Activated CD4-positive, alpha-beta T cell treated with anti-CD3 and anti-CD28 coated beads, Interleukin-2, amount 10 ng/mL, durations not matched to agents 7 days and 5 days (primary cell): Measurements from ENCODE around the gene TRIM65. TPM values are rescaled to one million over a fixed set of nuclear protein-coding genes. Genes with fewer than 3 reads are reported as not detected.

Source experiments
- CTCF ChIA-PET: fragments of 350-600 bp; sonication (Branson Sonifier 250); formaldehyde crosslinking; loops from one replicate; lab custom pipeline; 2021; ENCODE audit warnings: antibody characterized with exemption; lab: Charles Lee
- POLR2A ChIA-PET: fragments of 350-600 bp; sonication (Branson Sonifier 250); formaldehyde crosslinking; loops from one replicate; lab custom pipeline; 2021; ENCODE audit warnings: antibody characterized with exemption; lab: Charles Lee
- DNase-seq: peaks from one replicate; pipeline ENCODE4 v3.0.0-alpha.2; 2020
- H3K27ac Mint-ChIP-seq: one replicate; pipeline ENCODE4 v1.8.0; 2021; ENCODE audit warnings: mild to moderate bottlenecking, moderate library complexity, mixed read lengths
- H3K27me3 Mint-ChIP-seq: one replicate; pipeline ENCODE4 v1.8.0; 2021; ENCODE audit warnings: mixed read lengths
- H3K36me3 Mint-ChIP-seq: one replicate; pipeline ENCODE4 v1.8.0; 2021; ENCODE audit warnings: low read depth, mixed read lengths
- H3K4me1 Mint-ChIP-seq: one replicate; pipeline ENCODE4 v1.8.0; 2021; ENCODE audit warnings: mixed read lengths
- H3K4me3 Mint-ChIP-seq: one replicate; pipeline ENCODE4 v1.8.0; 2021; ENCODE audit warnings: mild to moderate bottlenecking, moderate library complexity, mixed read lengths
- H3K9me3 Mint-ChIP-seq: one replicate; pipeline ENCODE4 v1.8.0; 2021; ENCODE audit warnings: mixed read lengths
- total RNA-seq, 2 experiments: library from RNA; stranded (reverse); gene quantifications; one replicate each; pipeline ENCODE4 v1.2.3, GENCODE V29; 2021

Gene TRIM65
- 10 to 100 TPM; 26.5 to 28.7 TPM for total RNA-seq

- H3K9me3 Mint-ChIP-seq = no peaks in the 10 kb centered on the region
- H3K36me3 Mint-ChIP-seq = peaks cover 9% of the 10 kb centered on the region
- H3K4me1 Mint-ChIP-seq = peaks cover 25% of the 10 kb centered on the region
- peak; percentile 69 for DNase-seq
- no peaks in the 10 kb centered on the region for H3K27me3 Mint-ChIP-seq
- H3K4me3 Mint-ChIP-seq = peak within 1 kb of the TSS; percentile 74
- ChIA-PET CTCF (interaction anchor here (0.5 to 4.1 kb wide), 23 partner anchors 9 to 501 kb away, joined by 3 to 17 read pairs (median 4); partner anchors contain the start of genes TRIM47 and WBP2), POLR2A (interaction anchor here (0.7 to 1.1 kb wide), 3 partner anchors 53 to 67 kb away, joined by 3 read pairs; partner anchors contain the start of gene UNC13D)
- H3K27ac Mint-ChIP-seq = peak within 1 kb of the TSS; percentile 88
Observed at GRCh38 chr17:75896415-75897159, at the start of gene TRIM65. TRIM65 (minus strand) TSS chr17:75896951; CDS start chr17:75896937, 14 bp downstream.

- DNase-seq = no peak
- H3K36me3 Mint-ChIP-seq = peaks cover 16% of the 10 kb centered on the region
- no peaks in the 10 kb centered on the region for H3K27me3 Mint-ChIP-seq
- H3K4me3 Mint-ChIP-seq = no peak overlapping the region
- ChIA-PET CTCF (interaction anchor here (0.7 kb wide), 1 partner anchor 335 kb away, joined by 3 read pairs; no protein-coding TSS in a partner anchor), POLR2A (no interaction called here)
- H3K4me1 Mint-ChIP-seq = peaks cover 16% of the 10 kb centered on the region
- H3K27ac Mint-ChIP-seq = no peak overlapping the region
- H3K9me3 Mint-ChIP-seq = no peaks in the 10 kb centered on the region
Observed at GRCh38 chr17:75945211-75945610, 48.5 kb upstream of the TRIM65 start.

- H3K27me3 Mint-ChIP-seq = no peaks in the 10 kb centered on the region
- no peaks in the 10 kb centered on the region for H3K9me3 Mint-ChIP-seq
- ChIA-PET CTCF (no interaction called here), POLR2A (no interaction called here)
- no peak for DNase-seq
- H3K4me1 Mint-ChIP-seq = peaks cover 18% of the 10 kb centered on the region
- H3K36me3 Mint-ChIP-seq = peaks cover 7% of the 10 kb centered on the region
- H3K4me3 Mint-ChIP-seq = no peak overlapping the region
- no peak overlapping the region for H3K27ac Mint-ChIP-seq
Observed at GRCh38 chr17:75943491-75943890, 46.7 kb upstream of the TRIM65 start.

- Mint-ChIP-seq H3K4me1 (peaks cover 18% of the 10 kb centered on the region), H3K27me3 (no peaks in the 10 kb centered on the region), H3K27ac (peak overlapping the region; percentile 41), H3K4me3 (no peak overlapping the region), H3K9me3 (no peaks in the 10 kb centered on the region), H3K36me3 (peaks cover 7% of the 10 kb centered on the region)
- no peak for DNase-seq
- ChIA-PET POLR2A (no interaction called here), CTCF (no interaction called here)
Observed at GRCh38 chr17:75942473-75942872, 45.7 kb upstream of the TRIM65 start.

- H3K4me1 Mint-ChIP-seq = peaks cover 18% of the 10 kb centered on the region
- peak overlapping the region; percentile 50 for H3K27ac Mint-ChIP-seq
- peaks cover 3% of the 10 kb centered on the region for H3K36me3 Mint-ChIP-seq
- DNase-seq = no peak
- peak overlapping the region; percentile 92 for H3K4me3 Mint-ChIP-seq
- ChIA-PET POLR2A (no interaction called here), CTCF (interaction anchor here (0.7 to 1.3 kb wide), 5 partner anchors 11 to 59 kb away, joined by 3 to 5 read pairs (median 4); partner anchors contain the start of gene CDK3)
- no peaks in the 10 kb centered on the region for H3K9me3 Mint-ChIP-seq
- no peaks in the 10 kb centered on the region for H3K27me3 Mint-ChIP-seq
Observed at GRCh38 chr17:75941442-75941819, 44.7 kb upstream of the TRIM65 start.

- H3K9me3 Mint-ChIP-seq = no peaks in the 10 kb centered on the region
- peak; percentile 92 for DNase-seq
- H3K4me3 Mint-ChIP-seq = peak within 1 kb of the TSS; percentile 92
- CTCF ChIA-PET = interaction anchor here (0.7 to 1.3 kb wide), 6 partner anchors 10 to 59 kb away, joined by 3 to 5 read pairs (median 4); partner anchors contain the start of gene CDK3
- H3K36me3 Mint-ChIP-seq = peaks cover 3% of the 10 kb centered on the region
- POLR2A ChIA-PET = no interaction called here
- H3K27ac Mint-ChIP-seq = peak within 1 kb of the TSS; percentile 89
- no peaks in the 10 kb centered on the region for H3K27me3 Mint-ChIP-seq
- H3K4me1 Mint-ChIP-seq = peaks cover 18% of the 10 kb centered on the region
Observed at GRCh38 chr17:75940727-75941441, 44.1 kb upstream of the TRIM65 start, which contains the start of gene FBF1. FBF1 (minus strand) TSS chr17:75941042; CDS start chr17:75938149, 2,893 bp downstream.

- H3K36me3 Mint-ChIP-seq = no peaks in the 10 kb centered on the region
- peaks cover 18% of the 10 kb centered on the region for H3K4me1 Mint-ChIP-seq
- CTCF ChIA-PET = no interaction called here
- POLR2A ChIA-PET = interaction anchor here (0.6 kb wide), 1 partner anchor 41 kb away, joined by 3 read pairs; the partner anchor contains the start of genes ACOX1 and TEN1
- H3K27me3 Mint-ChIP-seq = no peaks in the 10 kb centered on the region
- DNase-seq = no peak
- H3K4me3 Mint-ChIP-seq = no peak overlapping the region
- no peak overlapping the region for H3K27ac Mint-ChIP-seq
- H3K9me3 Mint-ChIP-seq = no peaks in the 10 kb centered on the region
Observed at GRCh38 chr17:75937652-75938051, 40.9 kb upstream of the TRIM65 start.

- Mint-ChIP-seq H3K27ac (no peak overlapping the region), H3K4me3 (no peak overlapping the region), H3K9me3 (no peaks in the 10 kb centered on the region), H3K36me3 (no peaks in the 10 kb centered on the region), H3K4me1 (no peaks in the 10 kb centered on the region), H3K27me3 (no peaks in the 10 kb centered on the region)
- CTCF ChIA-PET = interaction anchor here (0.7 kb wide), 1 partner anchor 528 kb away, joined by 4 read pairs; no protein-coding TSS in a partner anchor
- no peak for DNase-seq
- POLR2A ChIA-PET = no interaction called here
Observed at GRCh38 chr17:75933808-75934207, 37.1 kb upstream of the TRIM65 start.

GRCh38 chr17:75932852-75933251 is 36.1 kb upstream of the TRIM65 start:
- no peak overlapping the region for H3K27ac Mint-ChIP-seq
- no peak for DNase-seq
- no peaks in the 10 kb centered on the region for H3K9me3 Mint-ChIP-seq
- ChIA-PET POLR2A (no interaction called here), CTCF (no interaction called here)
- no peaks in the 10 kb centered on the region for H3K27me3 Mint-ChIP-seq
- H3K4me1 Mint-ChIP-seq = no peaks in the 10 kb centered on the region
- H3K36me3 Mint-ChIP-seq = no peaks in the 10 kb centered on the region
- no peak overlapping the region for H3K4me3 Mint-ChIP-seq

GRCh38 chr17:75931062-75931461 is 34.3 kb upstream of the TRIM65 start:
- POLR2A ChIA-PET = no interaction called here
- no peak for DNase-seq
- CTCF ChIA-PET = interaction anchor here (0.5 to 2.4 kb wide), 4 partner anchors 10 to 83 kb away, joined by 3 to 6 read pairs (median 4); partner anchors contain the start of genes FBF1 and MRPL38
- Mint-ChIP-seq H3K4me3 (no peak overlapping the region), H3K9me3 (no peaks in the 10 kb centered on the region), H3K27me3 (no peaks in the 10 kb centered on the region), H3K36me3 (no peaks in the 10 kb centered on the region), H3K4me1 (no peaks in the 10 kb centered on the region), H3K27ac (no peak overlapping the region)

- CTCF ChIA-PET = interaction anchor here (0.5 to 2.0 kb wide), 8 partner anchors 8 to 770 kb away, joined by 3 to 5 read pairs (median 4); partner anchors contain the start of genes FBF1 and TRIM47
- H3K36me3 Mint-ChIP-seq = no peaks in the 10 kb centered on the region
- H3K4me3 Mint-ChIP-seq = no peak overlapping the region
- no peaks in the 10 kb centered on the region for H3K4me1 Mint-ChIP-seq
- DNase-seq = no peak
- H3K9me3 Mint-ChIP-seq = no peaks in the 10 kb centered on the region
- no peaks in the 10 kb centered on the region for H3K27me3 Mint-ChIP-seq
- POLR2A ChIA-PET = no interaction called here
- no peak overlapping the region for H3K27ac Mint-ChIP-seq
Observed at GRCh38 chr17:75927286-75927922, 30.7 kb upstream of the TRIM65 start.

GRCh38 chr17:75926456-75926855 is 29.7 kb upstream of the TRIM65 start:
- H3K27ac Mint-ChIP-seq = no peak overlapping the region

More at GRCh38 chr17:75926456-75926855, 29.7 kb upstream of the TRIM65 start:
- H3K27me3 Mint-ChIP-seq = no peaks in the 10 kb centered on the region
- no peaks in the 10 kb centered on the region for H3K36me3 Mint-ChIP-seq
- no peaks in the 10 kb centered on the region for H3K4me1 Mint-ChIP-seq
- H3K9me3 Mint-ChIP-seq = no peaks in the 10 kb centered on the region
- ChIA-PET CTCF (interaction anchor here (0.9 to 1.2 kb wide), 2 partner anchors 42 to 48 kb away, joined by 3 read pairs; partner anchors contain the start of gene TRIM47), POLR2A (no interaction called here)
- no peak for DNase-seq
- no peak overlapping the region for H3K4me3 Mint-ChIP-seq
